Fibroblast of skin of scalp (primary cell): ENCODE data around the gene EHF.

Experiments used
- DNase-seq: peaks from one replicate; pipeline ENCODE4 v3.0.0-alpha.2; 2013

Gene EHF

GRCh38 chr11:34602245-34602644 is 18.6 kb upstream of the EHF start:
- no peak for DNase-seq

DNA sequence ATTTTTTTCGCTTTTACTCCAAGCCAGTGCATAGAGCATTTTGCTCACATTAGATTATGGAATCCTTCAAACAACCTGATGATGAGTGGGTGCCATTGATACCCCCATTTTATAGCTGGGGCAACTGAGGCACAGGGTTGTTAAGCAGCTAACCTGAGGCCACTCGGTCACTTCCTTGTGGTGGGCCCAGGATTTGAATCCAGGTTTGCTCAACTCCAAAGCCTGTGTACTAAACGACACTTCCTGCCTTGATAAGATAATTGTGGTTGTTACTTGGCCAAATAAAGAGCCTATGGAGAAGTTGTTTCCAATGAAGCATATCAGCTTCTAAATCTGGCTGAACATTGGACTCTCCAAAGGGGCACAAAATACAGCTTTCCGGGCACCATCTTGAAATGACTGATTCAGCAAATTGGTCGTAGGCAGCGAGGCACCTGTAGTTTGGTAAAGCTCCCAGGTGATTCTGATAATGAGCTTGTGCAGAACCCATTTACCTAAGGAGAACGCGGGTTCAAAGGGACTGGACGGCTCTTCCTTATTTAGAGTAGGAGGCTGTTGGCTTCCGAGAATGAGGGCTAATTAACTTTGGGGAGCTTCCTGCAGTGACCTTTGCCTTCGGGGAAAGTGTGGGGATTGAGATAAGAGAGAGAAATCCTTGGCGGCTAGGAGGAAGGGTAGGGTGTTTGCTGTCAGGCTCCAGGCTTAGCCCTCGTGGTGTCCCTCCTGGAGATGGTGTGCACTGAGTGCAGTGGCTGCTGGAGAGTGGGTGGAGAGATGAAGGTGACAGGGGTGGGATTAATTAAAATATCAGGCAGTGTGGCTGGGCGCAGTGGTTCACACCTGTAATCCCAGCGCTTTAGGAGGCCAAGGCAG is 17.5 kb upstream of the EHF start:
- DNase-seq, result no peak

GRCh38 chr11:34604145-34604544 is 16.7 kb upstream of the EHF start:
- DNase-seq, result no peak

DNA sequence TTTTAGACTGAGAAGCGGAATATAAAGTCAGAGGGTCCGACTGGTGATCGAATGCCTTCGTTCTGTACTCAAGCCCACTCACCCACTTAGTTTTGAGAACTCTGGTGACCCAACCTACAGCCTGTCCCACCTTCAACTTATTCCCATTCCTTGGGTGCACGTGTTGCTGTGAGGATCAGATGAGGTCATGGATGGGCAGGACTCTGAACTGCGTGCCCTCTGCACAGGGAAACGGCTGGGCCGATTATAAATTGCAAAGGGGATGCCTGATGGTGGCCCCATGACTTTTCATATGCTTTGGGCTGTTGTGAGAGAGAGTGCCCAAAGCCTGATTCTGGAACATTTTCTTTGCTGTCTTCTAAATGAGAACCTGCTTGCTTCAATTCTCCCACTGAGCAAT is 16.0 kb upstream of the EHF start:
- no peak for DNase-seq

- no peak for DNase-seq
Observed at GRCh38 chr11:34605481-34606325, 15.2 kb upstream of the EHF start.

GRCh38 chr11:34606326-34607120 is 14.4 kb upstream of the EHF start:
- no peak for DNase-seq

- no peak for DNase-seq
Observed at GRCh38 chr11:34609187-34609751, 11.6 kb upstream of the EHF start.

- DNase-seq, result no peak
Observed at GRCh38 chr11:34609850-34610249, 11.0 kb upstream of the EHF start.

DNA sequence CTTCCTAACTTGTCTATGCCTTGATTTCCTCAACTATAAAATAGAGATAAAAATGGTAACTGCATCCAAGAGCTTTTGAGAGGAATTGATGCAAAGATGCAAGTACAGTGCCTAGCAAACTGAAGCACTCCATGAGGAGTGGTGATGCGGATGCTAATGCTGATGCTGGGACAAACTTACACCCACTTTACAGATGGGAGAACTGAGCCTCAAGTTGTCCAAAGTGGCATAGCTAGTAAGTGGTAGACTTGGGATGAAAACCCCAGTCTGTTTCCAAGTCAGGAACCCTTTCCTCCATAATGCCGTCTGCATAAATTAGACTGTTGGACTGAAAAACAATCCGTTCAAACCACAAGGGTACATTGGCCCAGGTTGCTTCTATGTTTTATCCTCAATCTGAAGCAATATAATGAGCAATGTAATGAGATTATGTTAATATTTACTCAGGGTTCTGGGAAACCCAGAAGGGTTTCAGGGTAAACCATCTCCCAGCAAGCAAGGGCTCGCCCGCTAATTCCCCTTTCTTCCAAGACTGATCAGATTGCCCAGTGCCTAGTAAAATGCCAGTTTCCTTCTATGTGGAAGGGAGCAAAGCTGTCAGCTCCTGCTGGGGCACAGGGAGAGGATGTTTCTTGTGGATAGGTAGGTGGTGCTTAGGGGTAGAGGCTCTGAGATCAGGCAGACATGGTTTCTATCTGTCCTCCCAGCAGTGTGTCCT is 10.4 kb upstream of the EHF start:
- no peak for DNase-seq

DNA sequence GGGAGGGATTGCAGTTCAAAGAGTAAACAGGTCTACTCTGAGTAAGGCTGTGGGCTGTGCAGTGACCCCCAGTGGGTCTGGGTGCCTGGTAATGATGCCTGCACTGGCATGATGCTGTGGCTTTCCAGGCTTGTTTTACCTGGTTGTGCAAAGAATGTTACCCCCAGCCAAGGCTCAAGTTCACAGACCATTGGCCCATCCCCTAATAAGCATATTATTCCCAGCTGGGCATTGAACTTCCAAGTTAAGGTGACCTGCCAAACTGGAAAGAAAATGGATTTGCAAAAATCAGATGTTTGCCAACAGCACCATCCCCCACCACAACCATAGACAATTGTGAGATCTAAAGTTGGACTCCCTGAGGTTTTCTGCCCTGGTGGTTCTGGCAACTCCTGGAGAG is 7.9 kb upstream of the EHF start:
- DNase-seq, result no peak

DNA sequence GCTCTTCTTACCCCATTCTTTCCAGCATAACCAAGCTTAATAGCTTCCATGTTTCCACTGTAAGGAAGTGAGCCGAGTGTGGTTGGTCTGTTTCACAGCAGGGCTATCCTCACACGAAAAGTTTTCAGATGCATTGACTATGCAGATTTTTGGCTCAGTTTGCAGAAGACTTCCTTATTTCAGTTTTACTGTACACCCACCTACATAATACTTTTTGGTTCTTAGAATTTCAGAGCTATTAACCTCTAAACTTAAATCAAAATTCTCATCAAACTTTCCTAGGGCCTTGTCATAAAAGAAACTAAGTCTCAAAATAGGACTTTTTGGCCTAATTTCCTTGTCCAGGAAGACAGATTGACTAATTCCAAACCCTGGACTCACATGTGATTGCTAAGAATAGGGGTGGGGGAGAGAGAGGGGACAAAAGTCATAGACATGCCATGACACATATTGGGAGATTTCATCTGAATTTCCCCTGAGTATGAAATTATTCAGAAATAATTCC is 7.3 kb upstream of the EHF start:
- no peak for DNase-seq

DNA sequence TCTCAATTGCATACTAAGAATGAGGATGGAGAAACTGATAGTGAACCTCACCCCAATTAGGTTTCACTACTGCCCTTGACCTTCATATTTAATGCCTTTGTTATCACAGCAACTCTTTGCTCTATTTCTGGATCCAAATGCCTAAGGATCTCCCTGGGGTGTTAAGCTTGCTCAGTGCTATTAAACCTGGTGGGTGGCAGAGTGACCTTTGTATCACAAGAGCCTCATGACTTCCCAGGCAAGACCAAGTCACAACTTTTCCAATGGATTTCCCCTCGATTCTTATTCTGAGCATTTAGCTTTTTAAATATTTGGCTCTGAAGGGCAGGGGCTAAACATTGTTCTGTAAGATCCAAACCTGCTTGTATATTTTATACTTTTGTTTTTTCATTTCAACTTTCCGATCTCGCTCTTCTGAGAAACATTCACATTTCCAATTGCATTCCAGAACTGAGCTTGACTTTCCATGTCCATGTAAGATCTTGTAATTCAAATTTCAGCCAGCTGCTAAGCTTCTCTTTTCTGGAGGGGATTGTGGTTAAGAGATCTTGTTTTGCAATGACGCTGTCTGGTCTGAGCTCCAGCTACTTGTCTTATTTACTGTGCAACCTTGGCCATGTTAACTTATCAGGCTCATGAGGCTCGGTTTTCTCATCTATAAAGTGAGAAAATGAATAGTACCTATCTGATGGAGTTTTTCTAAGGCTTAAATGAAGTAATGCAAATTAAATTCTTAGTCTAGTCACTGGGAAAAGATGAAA is 6.4 kb upstream of the EHF start:
- DNase-seq, result peak; percentile 11

DNA sequence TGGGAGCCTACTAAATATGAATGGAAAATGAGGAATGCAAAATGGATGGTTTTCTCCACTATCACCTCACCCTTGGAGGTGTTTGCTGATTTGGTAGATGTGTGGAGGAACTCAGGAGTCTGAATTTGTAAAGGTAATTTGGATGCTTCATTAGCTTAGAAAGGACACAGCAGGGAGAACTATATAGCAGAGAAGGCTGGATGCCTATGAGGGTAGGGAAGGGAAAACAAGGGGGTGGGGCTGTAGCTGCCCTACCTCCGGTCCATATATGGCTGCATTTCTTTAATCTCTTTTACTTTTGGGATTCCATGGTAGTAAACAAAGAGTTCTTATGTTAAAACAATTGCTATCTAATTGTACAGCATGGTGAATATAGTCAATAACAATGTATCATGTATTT is 4.8 kb upstream of the EHF start:
- DNase-seq, result no peak

GRCh38 chr11:34616830-34617504 is 3.9 kb upstream of the EHF start:
- DNase-seq, result no peak

- DNase-seq, result no peak
Observed at GRCh38 chr11:34618406-34618805, 2.5 kb upstream of the EHF start.

DNA sequence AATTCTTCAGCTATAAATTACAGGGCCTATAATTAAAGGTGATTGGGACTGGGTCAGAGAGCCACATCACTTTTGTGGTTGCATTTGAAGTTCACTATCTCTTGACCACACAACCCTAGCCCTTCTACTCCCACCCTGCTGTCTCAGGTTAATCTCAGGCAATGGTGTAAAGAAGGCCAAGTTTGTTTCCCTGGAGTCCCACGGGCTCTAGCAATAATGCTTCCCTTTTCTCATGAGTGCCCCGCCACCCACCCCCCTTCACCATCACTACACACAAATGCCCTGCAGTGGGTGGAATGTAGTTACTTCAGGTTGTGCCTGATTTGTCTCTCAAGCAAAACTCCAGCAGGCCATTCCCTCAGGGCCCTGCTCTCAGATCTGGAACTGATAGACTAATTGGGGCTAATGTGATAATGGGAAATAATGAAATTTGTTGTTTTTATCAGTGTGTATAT is 1.8 kb upstream of the EHF start:
- no peak for DNase-seq

DNA sequence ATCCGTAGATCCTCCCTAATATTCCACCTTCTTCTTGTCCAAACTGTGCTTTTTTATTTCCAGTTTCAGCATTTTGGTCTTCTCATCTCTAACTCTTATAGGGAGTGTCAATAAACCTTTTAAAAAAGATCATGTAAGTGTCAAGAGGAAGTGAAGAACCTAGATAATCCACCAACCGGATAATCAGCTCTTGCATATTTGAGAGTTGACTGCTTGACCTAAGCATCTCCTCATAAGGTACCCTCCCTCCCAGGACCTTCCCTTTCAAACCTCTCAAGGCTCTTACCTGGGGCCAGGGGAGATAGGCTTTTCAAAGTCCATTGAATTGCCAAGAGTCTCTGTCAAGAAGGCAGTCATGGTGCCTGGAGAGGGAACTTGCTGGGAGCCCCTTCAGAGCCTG is 691 bp upstream of the EHF start:
- no peak for DNase-seq

DNA sequence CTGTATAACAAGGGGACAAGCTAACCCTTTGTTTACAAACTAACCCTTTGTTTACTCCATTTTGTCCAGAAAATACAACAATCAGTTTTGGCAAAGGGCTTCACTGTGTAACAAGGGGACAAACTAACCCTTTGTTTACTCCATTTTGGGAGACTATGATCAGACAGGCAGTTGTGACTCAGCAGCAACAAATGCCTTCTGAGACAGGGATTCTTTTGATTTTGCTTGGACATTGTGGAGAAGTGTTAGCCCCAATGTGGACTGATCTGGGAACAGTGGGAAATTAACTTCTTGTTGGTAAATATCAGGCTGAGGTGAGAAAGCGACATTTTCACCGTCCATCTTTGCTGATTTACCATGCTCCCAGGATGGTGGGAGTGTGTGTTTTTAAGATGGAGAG is 983 bp downstream of the EHF start:
- no peak for DNase-seq

GRCh38 chr11:34623463-34623862 is 2.6 kb downstream of the EHF start:
- no peak for DNase-seq

DNA sequence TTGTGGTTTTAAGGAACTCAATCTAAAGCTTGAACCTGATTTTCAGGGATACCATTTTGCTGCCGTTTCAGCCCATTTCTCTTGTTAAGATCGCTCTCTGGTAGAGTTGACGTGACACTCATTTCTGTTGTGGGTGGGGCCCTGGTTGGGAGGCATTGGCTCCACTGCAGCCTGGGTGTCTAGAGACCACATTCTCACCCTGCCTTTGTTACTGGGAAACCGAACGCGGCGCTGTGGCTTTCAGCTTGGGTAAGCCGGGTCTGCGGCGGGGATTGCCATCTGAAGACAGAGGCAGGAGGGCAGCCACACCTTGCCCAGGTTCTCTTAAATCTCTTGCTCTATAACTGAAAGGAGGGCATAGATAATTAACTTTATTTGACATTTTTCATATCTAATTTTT is 3.2 kb downstream of the EHF start:
- DNase-seq, result no peak
